ENCODE results near the gene PCDH9. TPM values are rescaled to one million over a fixed set of nuclear protein-coding genes. Genes with fewer than 3 reads are reported as not detected.

PCDH9 gene
- polyA plus RNA-seq, 1 of the 3 experiments (the other 2 are of a cell fraction) = 1.3 TPM

GRCh38 chr13:66780814-66781213, 449.3 kb downstream of the PCDH9 start:
- H4K20me1 ChIP-seq (ENCODE audit: insufficient read depth) = no peaks in the 10 kb centered on the region
- H2AFZ ChIP-seq (ENCODE audit: low read depth) = no peak overlapping the region
- H3K27ac ChIP-seq (ENCODE audit: low read depth in 2 of 2, low read length in 1 of 2) = no peak overlapping the region
- no peak for DNase-seq
- H3F3A ChIP-seq (replicated peaks; ENCODE audit: insufficient read depth) = no peaks in the 10 kb centered on the region
- no peaks in the 10 kb centered on the region for H3K79me2 ChIP-seq (ENCODE audit: insufficient read depth)
- no peaks in the 10 kb centered on the region for H3K36me3 ChIP-seq (replicated peaks in 1 of 2; ENCODE audit: control insufficient read depth in 1 of 2, insufficient read depth in 2 of 2, low read length in 1 of 2)
- TF ChIP-seq JUND (IDR thresholded peaks at IDR 0.05) (no peak), RFX5 (IDR thresholded peaks at IDR 0.05; ENCODE audit: low read length) (no peak)
- H3K9me2 ChIP-seq = no peaks in the 10 kb centered on the region
- no peaks in the 10 kb centered on the region for H3K27me3 ChIP-seq (ENCODE audit: insufficient read depth)
- H3K9ac ChIP-seq = no peak overlapping the region
- H3K4me1 ChIP-seq (ENCODE audit: control insufficient read depth in 1 of 2, insufficient read depth in 2 of 2, low read depth in 1 of 2, low read length in 1 of 2) = no peaks in the 10 kb centered on the region
- POLR2A ChIA-PET = no interaction called here
- no peak overlapping the region for H3K4me3 ChIP-seq (ENCODE audit: low read depth in 2 of 2, low read length in 1 of 2)
- H3K4me2 ChIP-seq = no peak overlapping the region
- WGBS (ENCODE audit: low lambda C conversion rate) = 87% methylated on average over 3 of the region's 3 CpGs
- H3K9me3 ChIP-seq = no peaks in the 10 kb centered on the region
- CTCF ChIA-PET = interaction anchor here (0.9 to 1.3 kb wide), 3 partner anchors 16 to 46 kb away, joined by 3 to 5 read pairs (median 3); no protein-coding TSS in a partner anchor

GRCh38 chr13:66778461-66778860, 451.7 kb downstream of the PCDH9 start:
- no peaks in the 10 kb centered on the region for H3K4me1 ChIP-seq (ENCODE audit: control insufficient read depth in 1 of 2, insufficient read depth in 2 of 2, low read depth in 1 of 2, low read length in 1 of 2)
- H3K9me3 ChIP-seq = no peaks in the 10 kb centered on the region
- no peaks in the 10 kb centered on the region for H3K79me2 ChIP-seq (ENCODE audit: insufficient read depth)
- H3K4me3 ChIP-seq (ENCODE audit: low read depth in 2 of 2, low read length in 1 of 2) = no peak overlapping the region
- H3K4me2 ChIP-seq = no peak overlapping the region
- H3F3A ChIP-seq (replicated peaks; ENCODE audit: insufficient read depth) = no peaks in the 10 kb centered on the region
- 96% methylated on average over 1 of the region's 1 CpG for WGBS (ENCODE audit: low lambda C conversion rate)
- ChIA-PET POLR2A (no interaction called here), CTCF (no interaction called here)
- H3K9me2 ChIP-seq = no peaks in the 10 kb centered on the region
- no peaks in the 10 kb centered on the region for H3K27me3 ChIP-seq (ENCODE audit: insufficient read depth)
- no peaks in the 10 kb centered on the region for H3K36me3 ChIP-seq (replicated peaks in 1 of 2; ENCODE audit: control insufficient read depth in 1 of 2, insufficient read depth in 2 of 2, low read length in 1 of 2)
- H2AFZ ChIP-seq (ENCODE audit: low read depth) = no peak overlapping the region
- peak; percentile 2 for DNase-seq
- no peak overlapping the region for H3K9ac ChIP-seq
- no peak for TF ChIP-seq FOXM1 (IDR thresholded peaks at IDR 0.05; ENCODE audit: low read depth)
- no peak for TF ChIP-seq ZBTB33 (IDR thresholded peaks at IDR 0.05; ENCODE audit: borderline replicate concordance, low read depth)
- no peak for TF ChIP-seq NFIC (IDR thresholded peaks at IDR 0.05; ENCODE audit: borderline replicate concordance)
- no peak for TF ChIP-seq JUND (IDR thresholded peaks at IDR 0.05)
- TF ChIP-seq RFX5 (IDR thresholded peaks at IDR 0.05; ENCODE audit: low read length) = no peak
- TF ChIP-seq NRF1 (IDR thresholded peaks at IDR 0.05; ENCODE audit: low read depth, low read length) = no peak
- no peak for TF ChIP-seq CHD2 (IDR thresholded peaks at IDR 0.05; ENCODE audit: low read length, partially characterized antibody)
- no peak for TF ChIP-seq USF1 (IDR thresholded peaks at IDR 0.05; ENCODE audit: borderline replicate concordance, low read depth)
- TF ChIP-seq RCOR1 (IDR thresholded peaks at IDR 0.05; ENCODE audit: low read length) = no peak
- TF ChIP-seq IRF3 (IDR thresholded peaks at IDR 0.05; ENCODE audit: low read depth, low read length) = no peak
- TF ChIP-seq ELF1 (IDR thresholded peaks at IDR 0.05) = no peak
- no peak for TF ChIP-seq FOXJ3 (CRISPR knock-in tag; IDR thresholded peaks at IDR 0.05)
- TF ChIP-seq EZH2phosphoT487 (IDR thresholded peaks at IDR 0.05; ENCODE audit: borderline replicate concordance, low read depth) = no peak
- no peak for TF ChIP-seq TAF1 (IDR thresholded peaks at IDR 0.05; ENCODE audit: borderline replicate concordance, low read depth, low read length)
- TF ChIP-seq POLR2AphosphoS5 (IDR thresholded peaks at IDR 0.05; ENCODE audit: low read depth, low read length) = no peak
- no peak for TF ChIP-seq USF2 (IDR thresholded peaks at IDR 0.05; ENCODE audit: borderline replicate concordance, low read depth, low read length)
- no peaks in the 10 kb centered on the region for H4K20me1 ChIP-seq (ENCODE audit: insufficient read depth)
- H3K27ac ChIP-seq (ENCODE audit: low read depth in 2 of 2, low read length in 1 of 2) = no peak overlapping the region

Measured in SK-N-SH (cell line).